NCI-H146 treated with DMSO at 0.1 percent for 48 hours (cell line): ENCODE data around the gene ADAP1.
"Not testable (repeated sequence)": the region's sequence is repeated elsewhere in the genome, so short reads cannot be mapped to it uniquely, and the experiment has no call there.

Source experiments
- DNase-seq: peaks from one replicate; lab custom pipeline; 2025; ENCODE audit not compliant: unreplicated experiment; lab: John Stamatoyannopoulos, UW

The ADAP1 gene

GRCh38 chr7:910441-910861 lies 44.0 kb downstream of the ADAP1 start:
- DNase-seq, result no peak

GRCh38 chr7:909358-910329 lies 44.8 kb downstream of the ADAP1 start:
- no peak for DNase-seq

- not testable (repeated sequence) for DNase-seq
Observed at GRCh38 chr7:908591-909357, 45.7 kb downstream of the ADAP1 start.

- no peak for DNase-seq
Observed at GRCh38 chr7:908159-908581, 46.3 kb downstream of the ADAP1 start.

- no peak for DNase-seq
Observed at GRCh38 chr7:907158-907980, 47.1 kb downstream of the ADAP1 start.

GRCh38 chr7:906776-907157 lies 47.7 kb downstream of the ADAP1 start:
- DNase-seq, result no peak

- DNase-seq, result no peak
Observed at GRCh38 chr7:904847-905246, 49.6 kb downstream of the ADAP1 start.

- DNase-seq, result no peak
Observed at GRCh38 chr7:903921-904755, 50.3 kb downstream of the ADAP1 start.

- DNase-seq, result no peak
Observed at GRCh38 chr7:902996-903395, 51.5 kb downstream of the ADAP1 start.

GRCh38 chr7:901388-902154 lies 52.9 kb downstream of the ADAP1 start:
- DNase-seq, result peak; percentile 71

- DNase-seq, result no peak
Observed at GRCh38 chr7:901041-901387, 53.5 kb downstream of the ADAP1 start.

- no peak for DNase-seq
Observed at GRCh38 chr7:900331-901040, 54.0 kb downstream of the ADAP1 start.

- no peak for DNase-seq
Observed at GRCh38 chr7:899806-900205, 54.7 kb downstream of the ADAP1 start.

GRCh38 chr7:898855-899681 lies 55.4 kb downstream of the ADAP1 start:
- DNase-seq, result no peak

GRCh38 chr7:898460-898854 lies 56.0 kb downstream of the ADAP1 start:
- no peak for DNase-seq

GRCh38 chr7:897771-898376 lies 56.6 kb downstream of the ADAP1 start:
- DNase-seq, result no peak

- no peak for DNase-seq
Observed at GRCh38 chr7:897086-897485, 57.4 kb downstream of the ADAP1 start.
